ENCODE data around the gene ARHGAP30.

DNA sequence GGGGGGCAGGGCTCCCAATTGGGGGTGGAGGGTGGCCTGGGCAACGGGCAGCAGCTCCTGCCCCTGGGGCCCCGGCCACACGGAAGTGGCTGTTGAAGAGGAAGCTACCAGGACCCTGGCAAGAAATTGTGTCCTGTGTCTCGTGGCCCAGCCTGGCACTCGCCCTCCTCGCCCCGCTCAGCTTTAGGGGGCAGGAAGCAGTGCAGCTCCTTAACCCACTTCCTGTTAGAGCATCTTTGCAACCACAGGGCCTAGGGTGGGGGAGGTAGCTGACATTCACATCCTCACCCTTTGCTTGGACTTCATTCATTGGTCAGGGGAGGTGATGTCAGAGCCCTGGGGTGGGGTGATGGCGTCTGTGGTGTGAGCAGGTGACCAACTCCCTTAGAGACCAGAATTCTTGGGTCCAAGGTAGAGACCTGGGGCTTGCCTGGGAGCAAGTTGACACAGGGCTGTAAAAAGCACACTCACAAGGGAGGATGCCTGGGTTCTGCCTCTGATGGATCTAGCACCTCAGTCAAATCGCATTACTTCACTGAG lies at the start of gene ARHGAP30:
- TF ChIP-seq POLR2AphosphoS5 (IDR thresholded peaks at IDR 0.05; ENCODE audit: low read depth, low read length): peak; percentile 95
- TF ChIP-seq POLR2A (IDR thresholded peaks at IDR 0.05; ENCODE audit: low read depth, low read length): peak; percentile 87
- peak; percentile 65; the same call in 1 of the 2 replicates for TF ChIP-seq TAF1 (IDR thresholded peaks at IDR 0.05; ENCODE audit: low read depth, low read length)
- TF ChIP-seq PAX5 (IDR thresholded peaks at IDR 0.05; ENCODE audit: insufficient read depth, low read length, severe bottlenecking): no peak
- peak; percentile 73 for TF ChIP-seq SPI1 (IDR thresholded peaks at IDR 0.05; ENCODE audit: low read depth, low read length)
- peak; percentile 47; the same call in 1 of the 2 replicates for TF ChIP-seq POU2F2 (IDR thresholded peaks at IDR 0.05; ENCODE audit: low read depth, low read length)

All from GM12891 (cell line).